Spleen (tissue), 11 donors: ENCODE results near the gene FOXI2. TPM values are rescaled to one million over a fixed set of nuclear protein-coding genes. Genes with fewer than 3 reads are reported as not detected.
A peak's percentile ranks its signal among the peaks of the same experiment; 100 is the strongest.

Experiments
- DNase-seq: peaks from one replicate; pipeline ENCODE4 v3.0.0-alpha.2; 2020
- H3K27ac ChIP-seq, 8 donors: fragments of 200-600 bp; sonication (generic) in 7 of 8; 1 replicate in 4 of 8; 2 replicates in 4 of 8; pipeline versions ENCODE4 v1.5.0 to v1.8.0; 2016 to 2021; ENCODE audit warnings: inconsistent platforms in 4 of 8, mild to moderate bottlenecking in 4 of 8, moderate library complexity in 1 of 8
- H3K27me3 ChIP-seq, 7 donors: fragments of 200-600 bp; sonication (generic) in 6 of 7; replicated peaks in 1 of 7; 1 replicate in 4 of 7; 2 replicates in 3 of 7; pipeline versions ENCODE4 v1.5.0 to v1.8.0; 2016 to 2021; ENCODE audit warnings: inconsistent platforms in 3 of 7, mild to moderate bottlenecking in 1 of 7
- H3K36me3 ChIP-seq, 6 donors: fragments of 200-600 bp; sonication (generic) in 5 of 6; 1 replicate in 4 of 6; 2 replicates in 2 of 6; pipeline versions ENCODE4 v1.5.0 to v1.8.0; 2016 to 2021; ENCODE audit warnings: inconsistent platforms in 2 of 6
- H3K4me1 ChIP-seq, 6 donors: fragments of 200-600 bp; sonication (generic) in 5 of 6; 1 replicate in 3 of 6; 2 replicates in 3 of 6; pipeline versions ENCODE4 v1.5.0 to v1.8.0; 2016 to 2021; ENCODE audit warnings: inconsistent platforms in 3 of 6
- H3K4me3 ChIP-seq, 8 donors: fragments of 200-600 bp; sonication (generic) in 7 of 8; 1 replicate in 4 of 8; 2 replicates in 4 of 8; pipeline versions ENCODE4 v1.5.0 to v1.8.0; 2016 to 2021; ENCODE audit warnings: inconsistent platforms in 4 of 8, mild to moderate bottlenecking in 4 of 8, moderate library complexity in 2 of 8
- H3K9me3 ChIP-seq, 8 donors: fragments of 200-600 bp; sonication (generic) in 7 of 8; 1 replicate in 4 of 8; 2 replicates in 4 of 8; pipeline versions ENCODE4 v1.5.0 to v1.8.0; 2016 to 2021; ENCODE audit warnings: inconsistent platforms in 4 of 8
- POLR2A ChIP-seq, 3 donors: fragments of 450-650 bp; IDR thresholded peaks; one replicate each; pipeline ENCODE4 v1.5.1; 2017; ENCODE audit warnings: antibody characterized with exemption in 3 of 3, mild to moderate bottlenecking in 1 of 3
- POLR2AphosphoS5 ChIP-seq, 3 donors: sonication (generic); formaldehyde crosslinking; IDR thresholded peaks; one replicate each; pipeline ENCODE4 v1.5.1; 2017; ENCODE audit warnings: antibody characterized with exemption in 3 of 3
- WGBS, 5 donors: extraction: QIAGEN DNeasy Blood & Tissue Kit in 3 of 5; methylation state at CpG; one replicate each; pipeline versions ENCODE4 v1.1.5 to v1.1.7; 2013 to 2018; 5-methylcytosine and 5-hydroxymethylcytosine counted together
- intact Hi-C: fragments of 100-400 bp; cut with DNase I; formaldehyde crosslinking; loops from one replicate; pipeline ENCODE4 v1.15.0; 2023; ENCODE audit warnings: low total_unique reads
- polyA plus RNA-seq, 3 donors: library from polyadenylated mRNA; stranded (reverse); fragments of 200-250 nt; gene quantifications; one replicate each; pipeline ENCODE4 v1.2.1, GENCODE V29; 2013
- total RNA-seq, 7 donors: library from RNA; depleted of rRNA in 3 of 7; stranded (reverse); fragments of >200 nt in 3 of 7; fragmentation: NEBNext Ultra II Directional in 4 of 7; extraction: Animal tissue kit (Norgen Biotek cat#: 25700) in 4 of 7; gene quantifications; one replicate each; pipeline versions ENCODE4 v1.1.0 to v1.2.1, GENCODE V29; 2016 to 2021
- TF ChIP-seq, protein P1 (sequence below), 11 experiments: fragments of 200-600 bp in 7 of 11; fragments of 450-650 bp in 4 of 11; sonication (generic) in 4 of 11; IDR thresholded peaks in 8 of 11; conservative IDR thresholded peaks in 3 of 11; 1 replicate in 7 of 11; 2 replicates in 4 of 11; pipeline versions ENCODE4 v1.4.0 to v1.8.0; 2016 to 2021; ENCODE audit warnings: antibody characterized with exemption in 11 of 11, inconsistent platforms in 4 of 11, mild to moderate bottlenecking in 1 of 11
- donor health status: healthy with polysubstance abuse.
- donor health status: DM: no; HTN: no; CAD: no; lungs with moderate emphysema.
- donor health status: DM: no; HTN: no; CAD: no.
- donor health status: Bipolar disorder and iron deficiency.
- donor health status: healthy.
- donor health status: DM: no; HTN: no; CAD: no.
- donor health status: DM: yes; HTN: yes; CAD: no.

The FOXI2 gene
- total and polyA plus RNA-seq, 10 donors: 0.05 to 1.7 (median 0.37) TPM; not detected in 1

GRCh38 chr10:127715249-127715648 lies 21.7 kb upstream of the FOXI2 start:
- H3K27ac ChIP-seq: no peak overlapping the region
- intact Hi-C loops: loop anchor here (5.0 kb wide), 1 partner anchor 137 kb away; no protein-coding TSS in a partner anchor

GRCh38 chr10:127715782-127716378 lies 21.1 kb upstream of the FOXI2 start:
- WGBS, 5 donors: 53 to 79% (median 59%) methylated on average over 3 of the region's 3 CpGs
- no peak overlapping the region for H3K27ac ChIP-seq
- intact Hi-C loops: loop anchor here (5.0 kb wide), 1 partner anchor 136 kb away; no protein-coding TSS in a partner anchor
- H3K4me3 ChIP-seq: no peak overlapping the region
- H3K27me3 ChIP-seq: peaks cover 0 to 10% (median 0%) of the 10 kb centered on the region in 7 donors
- H3K9me3 ChIP-seq: peaks cover 0 to 6% (median 0%) of the 10 kb centered on the region in 8 donors
- no peak for TF ChIP-seq POLR2A (IDR thresholded peaks at IDR 0.05)
- TF ChIP-seq, protein P1, sequence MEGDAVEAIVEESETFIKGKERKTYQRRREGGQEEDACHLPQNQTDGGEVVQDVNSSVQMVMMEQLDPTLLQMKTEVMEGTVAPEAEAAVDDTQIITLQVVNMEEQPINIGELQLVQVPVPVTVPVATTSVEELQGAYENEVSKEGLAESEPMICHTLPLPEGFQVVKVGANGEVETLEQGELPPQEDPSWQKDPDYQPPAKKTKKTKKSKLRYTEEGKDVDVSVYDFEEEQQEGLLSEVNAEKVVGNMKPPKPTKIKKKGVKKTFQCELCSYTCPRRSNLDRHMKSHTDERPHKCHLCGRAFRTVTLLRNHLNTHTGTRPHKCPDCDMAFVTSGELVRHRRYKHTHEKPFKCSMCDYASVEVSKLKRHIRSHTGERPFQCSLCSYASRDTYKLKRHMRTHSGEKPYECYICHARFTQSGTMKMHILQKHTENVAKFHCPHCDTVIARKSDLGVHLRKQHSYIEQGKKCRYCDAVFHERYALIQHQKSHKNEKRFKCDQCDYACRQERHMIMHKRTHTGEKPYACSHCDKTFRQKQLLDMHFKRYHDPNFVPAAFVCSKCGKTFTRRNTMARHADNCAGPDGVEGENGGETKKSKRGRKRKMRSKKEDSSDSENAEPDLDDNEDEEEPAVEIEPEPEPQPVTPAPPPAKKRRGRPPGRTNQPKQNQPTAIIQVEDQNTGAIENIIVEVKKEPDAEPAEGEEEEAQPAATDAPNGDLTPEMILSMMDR (IDR thresholded peaks at IDR 0.05 in 8 of 11, conservative IDR thresholded peaks at IDR 0.05 in 3 of 11): peak in 9 of 11 experiments; percentile 17 to 54 (median 43)
- no peaks in the 10 kb centered on the region for H3K4me1 ChIP-seq
- H3K36me3 ChIP-seq: no peaks in the 10 kb centered on the region
- DNase-seq: no peak

More at GRCh38 chr10:127715249-127715648, 21.7 kb upstream of the FOXI2 start:
- Histone ChIP-seq H3K4me3 (no peak overlapping the region), H3K36me3 (no peaks in the 10 kb centered on the region), H3K9me3 (peaks cover 0 to 6% (median 0%) of the 10 kb centered on the region in 8 donors), H3K4me1 (no peaks in the 10 kb centered on the region), H3K27me3 (peaks cover 0 to 3% (median 0%) of the 10 kb centered on the region in 7 donors)
- 42 to 54% (median 50%) methylated on average over 6 of the region's 6 CpGs for WGBS, 5 donors
- TF ChIP-seq POLR2AphosphoS5 (IDR thresholded peaks at IDR 0.05): no peak
- TF ChIP-seq POLR2A (IDR thresholded peaks at IDR 0.05): no peak
- TF ChIP-seq, protein P1 (IDR thresholded peaks at IDR 0.05 in 8 of 11, conservative IDR thresholded peaks at IDR 0.05 in 3 of 11): no peak
- no peak for DNase-seq

GRCh38 chr10:127720142-127720541 lies 16.8 kb upstream of the FOXI2 start:
- intact Hi-C loops: no loop called here
- DNase-seq: no peak
- 57 to 78% (median 73%) methylated on average over 4 of the region's 4 CpGs for WGBS, 5 donors

DNA sequence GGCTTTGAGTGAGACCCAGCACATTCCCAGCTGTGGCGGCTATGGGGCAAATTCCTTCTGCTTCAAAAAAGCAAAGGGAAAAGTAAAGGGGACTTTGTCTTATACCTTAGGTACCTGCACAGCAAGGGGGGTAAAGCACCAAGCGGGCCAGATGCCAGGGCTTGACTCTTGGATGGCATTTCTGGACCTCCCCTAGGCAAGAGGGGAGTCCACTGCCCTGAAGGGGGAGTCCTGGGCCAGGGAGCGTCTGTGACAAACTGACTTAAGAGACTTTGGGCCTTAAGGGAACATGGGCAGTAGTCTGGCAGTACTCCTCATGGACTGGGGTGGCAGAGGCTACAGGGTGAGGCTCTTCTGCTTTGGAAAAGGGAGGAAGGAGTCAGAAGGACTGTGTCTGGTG lies 16.1 kb upstream of the FOXI2 start:
- TF ChIP-seq, protein P1 (IDR thresholded peaks at IDR 0.05 in 8 of 11, conservative IDR thresholded peaks at IDR 0.05 in 3 of 11): no peak
- TF ChIP-seq POLR2AphosphoS5 (IDR thresholded peaks at IDR 0.05) (no peak), POLR2A (IDR thresholded peaks at IDR 0.05) (no peak)
- intact Hi-C loops: no loop called here
- Histone ChIP-seq H3K4me1 (no peaks in the 10 kb centered on the region), H3K36me3 (no peaks in the 10 kb centered on the region), H3K27ac (no peak overlapping the region), H3K9me3 (peaks cover 0 to 4% (median 0%) of the 10 kb centered on the region in 8 donors), H3K4me3 (no peak overlapping the region), H3K27me3 (peaks cover 0 to 17% (median 0%) of the 10 kb centered on the region in 7 donors)
- DNase-seq: no peak
- 62 to 81% (median 67%) methylated on average over 3 of the region's 3 CpGs for WGBS, 5 donors

More at GRCh38 chr10:127720142-127720541, 16.8 kb upstream of the FOXI2 start:
- Histone ChIP-seq H3K4me1 (no peaks in the 10 kb centered on the region), H3K4me3 (no peak overlapping the region), H3K36me3 (no peaks in the 10 kb centered on the region), H3K9me3 (peaks cover 0 to 4% (median 0%) of the 10 kb centered on the region in 8 donors), H3K27me3 (peaks cover 0 to 17% (median 0%) of the 10 kb centered on the region in 7 donors), H3K27ac (no peak overlapping the region)
- TF ChIP-seq POLR2AphosphoS5 (IDR thresholded peaks at IDR 0.05): no peak
- TF ChIP-seq POLR2A (IDR thresholded peaks at IDR 0.05): no peak
- TF ChIP-seq, protein P1 (IDR thresholded peaks at IDR 0.05 in 8 of 11, conservative IDR thresholded peaks at IDR 0.05 in 3 of 11): no peak
